K562 (cell line): Measurements from ENCODE around the gene SH3BP5. TPM values are rescaled to one million over a fixed set of nuclear protein-coding genes. Genes with fewer than 3 reads are reported as not detected.

Experiments used
- ATAC-seq: fragments of 200-7000 bp; cut with Tn5 transposase; 3 replicates; pipeline ENCODE4 v1.9.1; 2020; ENCODE audit warnings: moderate library complexity
- BruUV-seq: library from RNA; stranded (reverse); fragments of 400-500 nt; replicated peaks from 2 replicates; lab custom pipeline; 2021; lab: Mats Ljungman, UMichigan
- CTCF ChIA-PET: fragments of 300-600 bp; formaldehyde crosslinking; extraction: SDS; loops from one replicate; lab custom pipeline; 2021; ENCODE audit warnings: low intra/inter-chr PET ratio; lab: Yijun Ruan, JAX
- POLR2A ChIA-PET: fragments of 300-600, 350-650 bp; sonication (Branson Sonifier 250); formaldehyde crosslinking; extraction: SDS; loops from one replicate; lab custom pipeline; 2021; ENCODE audit warnings: antibody characterized with exemption, inconsistent platforms; lab: Yijun Ruan, JAX
- DNase-seq, 4 experiments: peaks; one replicate each; pipeline versions ENCODE4 v3.0.0 to v3.0.0-alpha.2; 2011 to 2018; ENCODE audit warnings: low spot score in 3 of 4, mixed read lengths in 3 of 4; ENCODE audit errors: extremely low read depth in 1 of 4
- FAIRE-seq: peaks from 2 replicates; lab custom pipeline; 2011; peaks lifted over from hg19 to GRCh38; lab: Jason Lieb, UNC
- H2AFZ ChIP-seq: 2 replicates; pipeline ENCODE4 v1.6.0; 2011; ENCODE audit warnings: low read depth, low read length, control low read depth, inconsistent platforms
- H3K27ac ChIP-seq: fragments of 200-600 bp; 3 replicates; pipeline ENCODE4 v1.8.0; 2011; ENCODE audit warnings: low read depth, mild to moderate bottlenecking, control low read depth, inconsistent platforms, low read length, moderate library complexity, mixed read lengths; ENCODE audit errors: extremely low read depth
- H3K27me3 ChIP-seq, 2 experiments: fragments of 300-600 bp in 1 of 2; 2 replicates in 1 of 2; 3 replicates in 1 of 2; pipeline versions ENCODE4 v1.6.0 to v1.8.0; 2011; ENCODE audit warnings: inconsistent platforms in 2 of 2, low read length in 2 of 2, mild to moderate bottlenecking in 1 of 2, mixed read lengths in 1 of 2, moderate library complexity in 1 of 2; ENCODE audit not compliant: control insufficient read depth in 2 of 2, insufficient read depth in 2 of 2
- H3K36me3 ChIP-seq: fragments of 300-600 bp; 3 replicates; pipeline ENCODE4 v1.8.0; 2011; ENCODE audit warnings: mild to moderate bottlenecking, low read length, inconsistent platforms; ENCODE audit not compliant: control insufficient read depth, insufficient read depth
- H3K4me1 ChIP-seq, 2 experiments: fragments of 200-600 bp in 1 of 2; replicated peaks in 1 of 2; 2 replicates in 1 of 2; 3 replicates in 1 of 2; pipeline versions ENCODE4 v1.5.1 to v1.8.0; 2011; ENCODE audit warnings: inconsistent platforms in 2 of 2, low read length in 2 of 2, mild to moderate bottlenecking in 1 of 2, mixed read lengths in 1 of 2, moderate library complexity in 1 of 2; ENCODE audit not compliant: control insufficient read depth in 2 of 2, insufficient read depth in 2 of 2
- H3K4me2 ChIP-seq: 2 replicates; pipeline ENCODE4 v1.6.1; 2011; ENCODE audit warnings: low read length, control low read depth, inconsistent platforms, mixed read lengths; ENCODE audit not compliant: insufficient read depth
- H3K4me3 ChIP-seq: fragments of 200-600 bp; sonication (generic), shearing (Covaris generic); 2 replicates; pipeline ENCODE4 v1.5.1; 2016; ENCODE audit warnings: control low read depth, inconsistent platforms
- H3K79me2 ChIP-seq: fragments of 200-600 bp; 3 replicates; pipeline ENCODE4 v1.8.0; 2011; ENCODE audit warnings: low read length, inconsistent platforms; ENCODE audit not compliant: control insufficient read depth, insufficient read depth
- H3K9ac ChIP-seq, 2 experiments: 2 replicates each; pipeline versions ENCODE4 v1.6.0 to v1.6.1; 2011; ENCODE audit warnings: low read depth in 2 of 2, low read length in 2 of 2, control low read depth in 1 of 2, inconsistent platforms in 1 of 2, mild to moderate bottlenecking in 1 of 2, mixed read lengths in 1 of 2; ENCODE audit not compliant: insufficient read depth in 1 of 2
- H3K9me1 ChIP-seq: one replicate; pipeline ENCODE4 v1.6.0; 2011; ENCODE audit warnings: inconsistent platforms, mild to moderate bottlenecking, low read length, moderate library complexity; ENCODE audit not compliant: control insufficient read depth, insufficient read depth
- H3K9me3 ChIP-seq: replicated peaks from 2 replicates; pipeline ENCODE4 v1.5.1; 2011; ENCODE audit warnings: low read depth, low read length, inconsistent platforms; ENCODE audit not compliant: control insufficient read depth, insufficient read depth
- H4K20me1 ChIP-seq: replicated peaks from 2 replicates; pipeline ENCODE4 v1.6.1; 2011; ENCODE audit warnings: low read length, inconsistent platforms, mixed read lengths; ENCODE audit not compliant: control insufficient read depth, insufficient read depth
- GABPB2 ChIP-seq: fragments of 250-450 bp; sonication (Bioruptor Pico); conservative IDR thresholded peaks from 2 replicates; pipeline ENCODE4 v1.5.1; 2021; ENCODE audit warnings: mild to moderate bottlenecking
- LCOR ChIP-seq: sonication (generic); formaldehyde crosslinking; IDR thresholded peaks from 2 replicates; pipeline ENCODE4 v1.8.0; 2022; ENCODE audit warnings: mild to moderate bottlenecking, missing genetic modification reagents
- MNT ChIP-seq, 2 experiments: fragments of 450-650 bp; conservative IDR thresholded peaks; 2 replicates each; pipeline ENCODE4 v1.6.1; 2017; ENCODE audit warnings: mild to moderate bottlenecking in 2 of 2, moderate library complexity in 2 of 2
- PRDM10 ChIP-seq: fragments of 450-650 bp; IDR thresholded peaks from 2 replicates; pipeline ENCODE4 v1.6.1; 2018; ENCODE audit not compliant: partially characterized antibody
- ZBTB33 ChIP-seq: sonication (generic); formaldehyde crosslinking; IDR thresholded peaks from 2 replicates; pipeline ENCODE4 v1.8.1; 2023; ENCODE audit warnings: mild to moderate bottlenecking, missing genetic modification reagents
- WGBS: fragments of 100-300 bp; shearing (Covaris generic); methylation state at CpG from one replicate; pipeline ENCODE4 v1.1.6; 2016; ENCODE audit warnings: low coverage, mixed read lengths; ENCODE audit not compliant: insufficient coverage; ENCODE audit errors: missing lambda C conversion rate; 5-methylcytosine and 5-hydroxymethylcytosine counted together
- in situ Hi-C: fragments of 300-500 bp; cut with MboI; formaldehyde crosslinking; loops from 4 replicates; pipeline ENCODE4 v1.15.0; 2018; ENCODE audit warnings: inconsistent platforms, mixed read lengths
- intact Hi-C: fragments of 100-400 bp; cut with micrococcal nuclease; formaldehyde crosslinking; loops from 2 replicates; pipeline ENCODE4 v1.14.2; 2022
- polyA plus RNA-seq, 8 experiments: library from polyadenylated mRNA; depleted of rRNA in 4 of 8; stranded (reverse) in 5 of 8; unstranded in 3 of 8; fragments of >200 nt; fragmentation: Nextera tagmentation in 2 of 8; fragmentation: Illumina TruSeq in 1 of 8; extraction: Ambion mirVana in 2 of 8; extraction: Trizol in 1 of 8; gene quantifications; 2 replicates each; pipeline versions ENCODE4 v1.2.1 to v1.2.3, GENCODE V29; 2011 to 2014; ENCODE audit warnings: inconsistent platforms in 1 of 8, missing spikeins in 1 of 8
- total RNA-seq, 7 experiments: library from RNA; depleted of rRNA in 6 of 7; stranded (reverse); fragments of >200 nt in 6 of 7; fragmentation: Illumina TruSeq in 2 of 7; extraction: Trizol in 2 of 7; gene quantifications; 2 replicates each; pipeline versions ENCODE4 v1.2.1 to v1.2.3, GENCODE V29; 2011 to 2021; ENCODE audit warnings: low replicate concordance in 1 of 7

SH3BP5 gene
- total and polyA plus RNA-seq, 9 of the 15 experiments (the other 6 are each of a cell fraction or from before 2014, with no cell fraction given): 2.9 to 29.0 (median 14.9) TPM

- TF ChIP-seq ZBTB33 (CRISPR knock-in tag): no peak
- no peak for TF ChIP-seq PRDM10
Measured at GRCh38 chr3:15265655-15266509, 66.5 kb downstream of the SH3BP5 start (continued).

- H4K20me1 ChIP-seq: no peaks in the 10 kb centered on the region
- no peaks in the 10 kb centered on the region for H3K9me1 ChIP-seq
- CTCF ChIA-PET: interaction anchor here (1.8 kb wide), 1 partner anchor 115 kb away, joined by 4 read pairs; no protein-coding TSS in a partner anchor
- in situ Hi-C loops (no loop called here), intact Hi-C loops (no loop called here)
- no peaks in the 10 kb centered on the region for H3K9me3 ChIP-seq
- no peak overlapping the region for H3K27ac ChIP-seq
- no peak overlapping the region for H3K4me2 ChIP-seq
- FAIRE-seq (no peak), DNase-seq (no peak), ATAC-seq (no peak)
- peaks cover 14 to 15% of the 10 kb centered on the region in 2 experiments for H3K4me1 ChIP-seq
- H2AFZ ChIP-seq: no peak overlapping the region
- no peaks in the 10 kb centered on the region for H3K27me3 ChIP-seq
- no peak overlapping the region for H3K4me3 ChIP-seq
- no peaks in the 10 kb centered on the region for H3K79me2 ChIP-seq
- 37% methylated on average over 2 of the region's 2 CpGs for WGBS
- no peak overlapping the region for H3K9ac ChIP-seq
- POLR2A ChIA-PET: interaction anchor here (1.8 kb wide), 1 partner anchor 7 kb away, joined by 8 read pairs; no protein-coding TSS in a partner anchor
- BruUV-seq: no TSS peak
- peaks cover 30% of the 10 kb centered on the region; the same call in 2 of the 3 replicates for H3K36me3 ChIP-seq
- TF ChIP-seq MNT (conservative IDR thresholded peaks at IDR 0.05): no peak
- no peak for TF ChIP-seq LCOR (CRISPR knock-in tag)
- no peak for TF ChIP-seq GABPB2 (CRISPR knock-in tag)
Measured at GRCh38 chr3:15264486-15264885, 67.9 kb downstream of the SH3BP5 start.
